ENCODE measurements around the gene IFRD2. TPM values are rescaled to one million over a fixed set of nuclear protein-coding genes. Genes with fewer than 3 reads are reported as not detected.
A peak's percentile ranks its signal among the peaks of the same experiment; 100 is the strongest.

The IFRD2 gene
- total and polyA plus RNA-seq, 2 of the 13 experiments (the other 11 are each of a cell fraction or from before 2014, with no cell fraction given) = 32.8 to 96.1 TPM

DNA sequence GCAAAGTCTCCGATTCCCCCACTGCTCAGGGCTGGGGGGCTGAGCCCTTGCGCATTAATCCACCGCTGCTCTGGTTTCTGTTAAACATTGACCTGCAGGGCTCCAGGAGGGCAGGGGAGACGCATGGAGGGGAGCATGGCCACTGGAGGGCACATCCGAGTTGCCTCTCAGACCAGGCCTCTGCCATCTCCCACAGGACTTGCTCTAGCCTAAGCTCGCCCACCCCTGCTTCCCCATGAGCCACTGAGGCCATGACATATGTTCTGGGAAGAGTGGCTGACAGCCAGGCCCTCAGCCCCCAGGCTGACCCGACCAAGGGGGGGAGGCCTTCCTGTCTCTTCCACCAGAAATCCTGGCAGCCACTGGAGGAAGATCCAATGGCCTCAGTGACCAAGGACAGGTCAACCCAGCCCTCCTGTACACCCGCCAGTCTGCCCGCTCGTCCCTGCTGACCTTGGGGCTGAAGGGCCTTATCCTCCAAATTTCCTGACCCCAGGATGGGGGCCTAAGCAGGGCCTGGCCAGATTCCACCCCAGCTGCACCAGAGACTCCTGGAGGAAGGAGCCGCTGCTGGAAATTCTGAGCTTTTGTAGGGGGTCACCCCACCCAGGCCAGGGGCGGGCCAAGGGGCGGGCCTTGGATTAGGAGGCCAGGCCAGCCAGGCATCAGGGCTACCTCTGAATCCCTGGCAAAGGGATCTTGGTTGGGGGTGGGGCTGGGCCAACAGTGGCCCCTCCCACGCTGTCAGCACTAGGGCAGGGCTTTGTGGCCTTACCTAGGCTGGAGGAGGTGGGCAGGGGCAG lies 11.0 kb upstream of the IFRD2 start, which contains the start of gene HYAL1 (continued):
- TF ChIP-seq, protein P1, sequence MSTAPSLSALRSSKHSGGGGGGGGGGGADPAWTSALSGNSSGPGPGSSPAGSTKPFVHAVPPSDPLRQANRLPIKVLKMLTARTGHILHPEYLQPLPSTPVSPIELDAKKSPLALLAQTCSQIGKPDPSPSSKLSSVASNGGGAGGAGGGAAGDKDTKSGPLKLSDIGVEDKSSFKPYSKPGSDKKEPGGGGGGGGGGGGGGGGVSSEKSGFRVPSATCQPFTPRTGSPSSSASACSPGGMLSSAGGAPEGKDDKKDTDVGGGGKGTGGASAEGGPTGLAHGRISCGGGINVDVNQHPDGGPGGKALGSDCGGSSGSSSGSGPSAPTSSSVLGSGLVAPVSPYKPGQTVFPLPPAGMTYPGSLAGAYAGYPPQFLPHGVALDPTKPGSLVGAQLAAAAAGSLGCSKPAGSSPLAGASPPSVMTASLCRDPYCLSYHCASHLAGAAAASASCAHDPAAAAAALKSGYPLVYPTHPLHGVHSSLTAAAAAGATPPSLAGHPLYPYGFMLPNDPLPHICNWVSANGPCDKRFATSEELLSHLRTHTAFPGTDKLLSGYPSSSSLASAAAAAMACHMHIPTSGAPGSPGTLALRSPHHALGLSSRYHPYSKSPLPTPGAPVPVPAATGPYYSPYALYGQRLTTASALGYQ (CRISPR knock-in tag; IDR thresholded peaks at IDR 0.05) = peak; percentile 49
- TF ChIP-seq, protein P2, sequence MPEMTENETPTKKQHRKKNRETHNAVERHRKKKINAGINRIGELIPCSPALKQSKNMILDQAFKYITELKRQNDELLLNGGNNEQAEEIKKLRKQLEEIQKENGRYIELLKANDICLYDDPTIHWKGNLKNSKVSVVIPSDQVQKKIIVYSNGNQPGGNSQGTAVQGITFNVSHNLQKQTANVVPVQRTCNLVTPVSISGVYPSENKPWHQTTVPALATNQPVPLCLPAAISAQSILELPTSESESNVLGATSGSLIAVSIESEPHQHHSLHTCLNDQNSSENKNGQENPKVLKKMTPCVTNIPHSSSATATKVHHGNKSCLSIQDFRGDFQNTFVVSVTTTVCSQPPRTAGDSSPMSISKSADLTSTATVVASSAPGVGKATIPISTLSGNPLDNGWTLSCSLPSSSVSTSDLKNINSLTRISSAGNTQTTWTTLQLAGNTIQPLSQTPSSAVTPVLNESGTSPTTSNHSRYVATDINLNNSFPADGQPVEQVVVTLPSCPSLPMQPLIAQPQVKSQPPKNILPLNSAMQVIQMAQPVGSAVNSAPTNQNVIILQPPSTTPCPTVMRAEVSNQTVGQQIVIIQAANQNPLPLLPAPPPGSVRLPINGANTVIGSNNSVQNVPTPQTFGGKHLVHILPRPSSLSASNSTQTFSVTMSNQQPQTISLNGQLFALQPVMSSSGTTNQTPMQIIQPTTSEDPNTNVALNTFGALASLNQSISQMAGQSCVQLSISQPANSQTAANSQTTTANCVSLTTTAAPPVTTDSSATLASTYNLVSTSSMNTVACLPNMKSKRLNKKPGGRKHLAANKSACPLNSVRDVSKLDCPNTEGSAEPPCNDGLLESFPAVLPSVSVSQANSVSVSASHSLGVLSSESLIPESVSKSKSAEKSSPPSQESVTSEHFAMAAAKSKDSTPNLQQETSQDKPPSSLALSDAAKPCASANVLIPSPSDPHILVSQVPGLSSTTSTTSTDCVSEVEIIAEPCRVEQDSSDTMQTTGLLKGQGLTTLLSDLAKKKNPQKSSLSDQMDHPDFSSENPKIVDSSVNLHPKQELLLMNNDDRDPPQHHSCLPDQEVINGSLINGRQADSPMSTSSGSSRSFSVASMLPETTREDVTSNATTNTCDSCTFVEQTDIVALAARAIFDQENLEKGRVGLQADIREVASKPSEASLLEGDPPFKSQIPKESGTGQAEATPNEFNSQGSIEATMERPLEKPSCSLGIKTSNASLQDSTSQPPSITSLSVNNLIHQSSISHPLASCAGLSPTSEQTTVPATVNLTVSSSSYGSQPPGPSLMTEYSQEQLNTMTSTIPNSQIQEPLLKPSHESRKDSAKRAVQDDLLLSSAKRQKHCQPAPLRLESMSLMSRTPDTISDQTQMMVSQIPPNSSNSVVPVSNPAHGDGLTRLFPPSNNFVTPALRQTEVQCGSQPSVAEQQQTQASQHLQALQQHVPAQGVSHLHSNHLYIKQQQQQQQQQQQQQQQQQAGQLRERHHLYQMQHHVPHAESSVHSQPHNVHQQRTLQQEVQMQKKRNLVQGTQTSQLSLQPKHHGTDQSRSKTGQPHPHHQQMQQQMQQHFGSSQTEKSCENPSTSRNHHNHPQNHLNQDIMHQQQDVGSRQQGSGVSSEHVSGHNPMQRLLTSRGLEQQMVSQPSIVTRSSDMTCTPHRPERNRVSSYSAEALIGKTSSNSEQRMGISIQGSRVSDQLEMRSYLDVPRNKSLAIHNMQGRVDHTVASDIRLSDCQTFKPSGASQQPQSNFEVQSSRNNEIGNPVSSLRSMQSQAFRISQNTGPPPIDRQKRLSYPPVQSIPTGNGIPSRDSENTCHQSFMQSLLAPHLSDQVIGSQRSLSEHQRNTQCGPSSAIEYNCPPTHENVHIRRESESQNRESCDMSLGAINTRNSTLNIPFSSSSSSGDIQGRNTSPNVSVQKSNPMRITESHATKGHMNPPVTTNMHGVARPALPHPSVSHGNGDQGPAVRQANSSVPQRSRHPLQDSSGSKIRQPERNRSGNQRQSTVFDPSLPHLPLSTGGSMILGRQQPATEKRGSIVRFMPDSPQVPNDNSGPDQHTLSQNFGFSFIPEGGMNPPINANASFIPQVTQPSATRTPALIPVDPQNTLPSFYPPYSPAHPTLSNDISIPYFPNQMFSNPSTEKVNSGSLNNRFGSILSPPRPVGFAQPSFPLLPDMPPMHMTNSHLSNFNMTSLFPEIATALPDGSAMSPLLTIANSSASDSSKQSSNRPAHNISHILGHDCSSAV (CRISPR knock-in tag; IDR thresholded peaks at IDR 0.05; ENCODE audit: borderline replicate concordance) = no peak
- TF ChIP-seq HOXA3 (CRISPR knock-in tag; IDR thresholded peaks at IDR 0.05) = peak; percentile 56
- TF ChIP-seq, protein P3, sequence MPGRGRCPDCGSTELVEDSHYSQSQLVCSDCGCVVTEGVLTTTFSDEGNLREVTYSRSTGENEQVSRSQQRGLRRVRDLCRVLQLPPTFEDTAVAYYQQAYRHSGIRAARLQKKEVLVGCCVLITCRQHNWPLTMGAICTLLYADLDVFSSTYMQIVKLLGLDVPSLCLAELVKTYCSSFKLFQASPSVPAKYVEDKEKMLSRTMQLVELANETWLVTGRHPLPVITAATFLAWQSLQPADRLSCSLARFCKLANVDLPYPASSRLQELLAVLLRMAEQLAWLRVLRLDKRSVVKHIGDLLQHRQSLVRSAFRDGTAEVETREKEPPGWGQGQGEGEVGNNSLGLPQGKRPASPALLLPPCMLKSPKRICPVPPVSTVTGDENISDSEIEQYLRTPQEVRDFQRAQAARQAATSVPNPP (CRISPR knock-in tag; IDR thresholded peaks at IDR 0.05) = peak; percentile 91; the same call in 1 of the 2 replicates
- TF ChIP-seq ZNF17 (CRISPR knock-in tag; IDR thresholded peaks at IDR 0.05) = no peak
- peak; percentile 41; the same call in 1 of the 2 replicates for TF ChIP-seq ZNF337 (CRISPR knock-in tag; IDR thresholded peaks at IDR 0.05; ENCODE audit: borderline replicate concordance, low read depth)
- TF ChIP-seq RFX3 (CRISPR knock-in tag; IDR thresholded peaks at IDR 0.05) = no peak
- TF ChIP-seq, protein P4, sequence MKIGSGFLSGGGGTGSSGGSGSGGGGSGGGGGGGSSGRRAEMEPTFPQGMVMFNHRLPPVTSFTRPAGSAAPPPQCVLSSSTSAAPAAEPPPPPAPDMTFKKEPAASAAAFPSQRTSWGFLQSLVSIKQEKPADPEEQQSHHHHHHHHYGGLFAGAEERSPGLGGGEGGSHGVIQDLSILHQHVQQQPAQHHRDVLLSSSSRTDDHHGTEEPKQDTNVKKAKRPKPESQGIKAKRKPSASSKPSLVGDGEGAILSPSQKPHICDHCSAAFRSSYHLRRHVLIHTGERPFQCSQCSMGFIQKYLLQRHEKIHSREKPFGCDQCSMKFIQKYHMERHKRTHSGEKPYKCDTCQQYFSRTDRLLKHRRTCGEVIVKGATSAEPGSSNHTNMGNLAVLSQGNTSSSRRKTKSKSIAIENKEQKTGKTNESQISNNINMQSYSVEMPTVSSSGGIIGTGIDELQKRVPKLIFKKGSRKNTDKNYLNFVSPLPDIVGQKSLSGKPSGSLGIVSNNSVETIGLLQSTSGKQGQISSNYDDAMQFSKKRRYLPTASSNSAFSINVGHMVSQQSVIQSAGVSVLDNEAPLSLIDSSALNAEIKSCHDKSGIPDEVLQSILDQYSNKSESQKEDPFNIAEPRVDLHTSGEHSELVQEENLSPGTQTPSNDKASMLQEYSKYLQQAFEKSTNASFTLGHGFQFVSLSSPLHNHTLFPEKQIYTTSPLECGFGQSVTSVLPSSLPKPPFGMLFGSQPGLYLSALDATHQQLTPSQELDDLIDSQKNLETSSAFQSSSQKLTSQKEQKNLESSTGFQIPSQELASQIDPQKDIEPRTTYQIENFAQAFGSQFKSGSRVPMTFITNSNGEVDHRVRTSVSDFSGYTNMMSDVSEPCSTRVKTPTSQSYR (CRISPR knock-in tag; IDR thresholded peaks at IDR 0.05; ENCODE audit: borderline replicate concordance) = peak; percentile 52; the same call in 1 of the 2 replicates
- TF ChIP-seq ZMYM3 (CRISPR knock-in tag; IDR thresholded peaks at IDR 0.05) = no peak
- peak; percentile 84; the same call in 1 of the 2 replicates for TF ChIP-seq ZNF431 (CRISPR knock-in tag; IDR thresholded peaks at IDR 0.05; ENCODE audit: borderline replicate concordance, low read depth)
- peak; percentile 21 for TF ChIP-seq FOSL2 (CRISPR knock-in tag; IDR thresholded peaks at IDR 0.05)
- TF ChIP-seq KDM6A (CRISPR knock-in tag; IDR thresholded peaks at IDR 0.05; ENCODE audit: low read depth) = 0 out of 2 replicates have a peak, but pooled peaks have one; percentile 15

Data from HepG2 (cell line).